Dedifferentiated amniotic fluid mesenchymal stem cell (primary cell): ENCODE results near the gene TLE2.
"Not testable (repeated sequence)": the region's sequence is repeated elsewhere in the genome, so short reads cannot be mapped to it uniquely, and the experiment has no call there.

ENCODE experiments used
- DNase-seq: peaks from one replicate; pipeline ENCODE4 v3.0.0-alpha.2; 2016; ENCODE audit errors: extremely low spot score

TLE2 gene

DNA sequence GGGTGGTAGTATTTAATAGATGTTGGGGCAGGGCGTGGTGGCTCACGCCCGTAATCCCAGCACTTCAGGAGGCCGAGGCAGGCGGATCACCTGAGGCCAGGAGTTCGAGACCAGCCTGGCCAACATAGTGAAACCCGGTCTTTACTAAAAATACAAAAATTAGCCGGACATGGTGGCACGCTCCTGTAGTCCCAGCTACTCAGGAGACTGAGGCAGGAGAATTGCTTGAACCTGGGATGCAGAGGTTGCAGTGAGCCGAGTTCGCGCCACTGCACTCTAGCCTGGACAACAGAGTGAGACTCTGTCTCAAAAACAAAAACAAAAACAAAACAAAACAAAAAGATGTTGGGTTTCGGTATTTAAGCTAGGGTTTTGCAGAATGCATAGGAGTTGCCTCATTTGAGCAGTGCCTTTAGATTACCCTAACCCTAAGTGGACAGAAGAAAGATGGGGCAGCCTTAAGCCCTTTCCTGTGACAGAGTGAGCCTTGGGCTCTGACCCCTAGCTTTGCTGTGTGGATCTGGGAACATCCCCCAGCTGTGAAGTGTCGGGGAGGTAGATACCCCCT lies 8.0 kb upstream of the TLE2 start:
- DNase-seq: not testable (repeated sequence)

DNA sequence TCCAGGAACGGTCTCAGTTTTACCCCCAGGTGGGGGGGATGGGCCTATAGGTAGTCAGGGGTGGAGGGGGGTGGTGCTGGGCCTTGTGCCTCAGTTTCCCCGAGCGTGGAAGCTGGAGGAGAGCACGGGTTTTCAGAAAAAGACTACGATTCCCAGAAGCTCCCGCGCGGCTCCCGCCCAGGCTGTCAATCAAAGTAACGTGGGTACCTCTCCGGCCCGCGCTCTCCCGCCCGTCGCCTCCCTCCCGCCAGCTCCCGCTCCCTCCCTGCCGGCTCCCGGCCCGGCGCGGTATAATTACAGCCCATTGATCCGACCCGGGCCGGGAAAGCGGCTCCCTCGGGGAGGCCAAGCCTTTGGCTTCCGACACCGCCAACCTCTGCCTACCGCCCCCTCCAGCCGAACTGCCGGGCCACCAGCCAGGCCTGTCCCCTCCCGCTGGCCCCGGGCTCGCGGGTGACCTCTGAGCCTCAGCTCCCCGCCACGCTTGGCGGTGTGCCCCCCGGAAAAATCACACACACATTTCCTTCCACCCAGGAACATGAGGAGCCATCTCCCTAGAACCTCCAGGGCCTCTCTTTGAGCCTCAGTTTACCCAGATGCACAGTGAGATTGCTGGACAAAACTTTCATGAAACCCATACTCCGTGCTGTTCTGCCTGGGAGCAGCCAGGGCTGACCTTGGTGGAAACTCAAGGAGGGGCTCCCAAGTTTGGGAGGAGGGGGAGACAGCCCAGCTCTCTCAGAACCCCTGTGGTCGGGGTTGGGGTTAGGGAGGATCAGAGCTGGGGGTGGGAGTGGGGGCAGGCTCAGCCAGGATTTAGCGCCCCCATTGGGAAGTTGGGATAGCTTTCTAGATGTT lies 7.3 kb upstream of the TLE2 start:
- peak; percentile 90 for DNase-seq

DNA sequence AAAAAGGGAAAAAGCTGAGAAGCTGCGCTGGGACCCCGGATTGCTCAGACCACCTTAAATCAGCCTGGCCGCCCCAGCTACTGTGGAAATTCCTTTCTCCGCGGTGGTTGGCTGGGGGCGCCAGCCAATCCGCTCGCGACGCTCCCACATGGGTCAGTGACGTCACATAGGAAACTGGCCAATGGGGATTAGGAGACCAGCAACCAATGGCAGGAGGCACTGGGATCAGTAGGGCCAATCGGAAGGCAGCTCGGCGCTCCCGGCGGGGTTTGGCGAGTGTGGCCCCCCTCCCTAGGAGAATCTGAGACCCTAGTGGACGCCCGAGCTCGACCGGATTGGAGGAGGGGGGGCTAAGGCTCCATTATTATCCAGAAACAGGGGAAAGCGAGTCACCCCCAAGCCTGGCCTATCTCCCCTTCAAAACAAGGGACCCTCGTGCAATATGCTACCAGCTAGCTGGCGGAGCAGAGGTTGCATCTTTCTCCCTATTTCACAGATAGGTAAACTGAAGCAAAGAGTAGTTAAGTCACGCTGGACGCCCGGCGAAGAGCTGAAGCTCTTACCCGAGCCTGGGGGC lies 6.5 kb upstream of the TLE2 start:
- DNase-seq: peak; percentile 99

DNA sequence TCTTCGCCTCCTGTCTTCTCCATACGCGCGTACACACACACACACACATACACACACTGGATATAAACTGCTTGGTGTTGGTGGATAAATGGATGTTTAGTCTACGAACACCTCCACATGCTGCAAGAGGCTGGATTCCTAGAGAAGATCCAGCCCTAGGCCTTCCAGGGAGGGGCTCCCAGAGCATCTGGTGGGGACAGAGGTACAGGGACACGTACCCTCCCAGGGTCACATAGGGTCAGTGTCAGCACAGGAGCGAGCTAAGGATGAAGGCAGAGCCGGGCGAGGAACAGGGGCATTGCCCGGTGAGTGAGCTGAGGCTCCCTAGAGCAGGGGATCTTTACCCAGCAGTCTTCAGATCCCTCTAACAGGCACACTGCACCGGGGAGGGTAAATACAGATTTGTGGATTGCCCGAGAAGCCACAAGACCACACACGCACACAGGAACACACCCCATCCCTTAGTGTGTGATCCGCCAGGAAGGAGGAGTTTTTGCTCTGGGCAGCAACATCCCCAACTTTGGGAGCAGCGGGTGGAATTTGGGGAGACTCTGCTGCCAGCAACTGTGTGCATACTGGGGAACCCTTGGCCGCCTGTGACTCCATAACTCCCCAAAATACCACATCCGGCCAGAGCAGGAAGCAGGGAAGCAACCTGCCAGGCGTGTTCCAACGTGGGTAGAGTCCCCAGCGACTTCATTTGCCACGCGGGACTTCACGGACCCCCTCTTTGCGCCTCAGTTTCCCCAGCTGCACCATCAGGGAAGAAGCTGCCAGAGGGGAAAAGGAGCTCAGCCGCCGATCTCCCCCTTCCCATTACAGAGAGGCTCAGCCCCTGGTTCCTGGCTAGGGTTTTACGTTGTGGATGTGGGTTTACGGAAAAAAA lies 5.8 kb upstream of the TLE2 start:
- DNase-seq: no peak

DNA sequence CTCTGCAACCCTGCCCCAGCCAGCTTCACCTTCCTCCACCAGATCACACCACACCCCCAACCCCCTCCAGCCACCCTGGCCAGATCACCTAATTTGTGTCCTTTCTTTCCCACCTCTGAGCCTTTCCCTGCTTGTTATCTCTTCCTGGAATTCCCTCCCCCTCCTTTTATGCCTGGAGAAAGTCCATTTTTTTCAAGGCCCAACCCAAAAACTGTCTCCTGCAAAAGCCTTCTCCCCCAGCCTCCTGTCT lies 5.3 kb upstream of the TLE2 start:
- no peak for DNase-seq

DNA sequence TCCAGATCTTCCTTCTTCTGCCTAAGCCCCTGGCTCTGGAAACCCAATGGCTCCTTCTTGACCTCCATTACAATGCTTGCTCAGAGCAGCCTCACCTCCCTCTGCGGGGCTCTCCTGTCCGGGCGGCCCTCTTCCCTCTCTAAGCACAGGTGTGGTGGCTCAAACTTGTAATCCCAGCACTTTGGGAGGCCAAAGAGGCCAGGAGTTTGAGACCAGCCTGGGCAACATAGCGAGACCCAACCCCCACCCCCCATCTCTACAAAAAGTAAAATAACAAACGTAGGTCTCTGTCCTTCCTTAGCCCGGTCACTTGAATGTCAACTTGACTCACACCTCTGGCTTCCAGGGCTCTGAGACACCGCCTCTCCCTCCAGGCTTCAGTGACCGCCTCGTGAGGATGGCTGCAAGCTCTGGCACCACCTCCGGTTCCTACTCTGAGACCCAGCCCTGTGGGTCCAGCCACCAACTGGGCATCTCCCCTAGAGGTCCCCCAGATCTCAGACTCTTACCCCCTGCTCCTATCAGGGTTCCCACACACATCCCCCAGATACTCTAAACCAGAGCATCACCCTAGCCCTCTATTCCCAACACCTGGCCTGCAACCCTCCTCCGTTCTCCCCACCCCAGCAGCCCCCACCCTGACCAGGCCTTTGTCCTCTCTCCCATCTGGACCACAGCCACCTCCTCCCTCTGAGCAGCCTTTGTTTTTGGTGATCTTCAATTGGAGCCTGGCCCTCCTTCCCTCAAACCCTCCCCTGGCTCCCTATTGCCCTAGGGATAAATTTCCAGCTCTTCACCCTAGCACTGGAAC lies 4.7 kb upstream of the TLE2 start:
- DNase-seq: no peak

DNA sequence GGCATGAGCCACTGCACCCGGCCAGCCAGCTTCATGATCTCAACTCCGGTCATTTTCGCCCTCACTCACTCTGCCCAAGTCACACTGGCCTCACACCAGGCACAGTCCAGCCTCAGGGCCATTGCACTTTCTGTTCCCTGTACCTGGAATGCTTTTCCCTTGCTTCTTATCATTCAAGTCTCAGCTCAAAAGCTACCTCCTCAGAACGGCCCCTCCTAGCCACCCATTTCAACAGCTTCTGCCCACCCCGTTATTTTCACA lies 2.5 kb upstream of the TLE2 start:
- no peak for DNase-seq

DNA sequence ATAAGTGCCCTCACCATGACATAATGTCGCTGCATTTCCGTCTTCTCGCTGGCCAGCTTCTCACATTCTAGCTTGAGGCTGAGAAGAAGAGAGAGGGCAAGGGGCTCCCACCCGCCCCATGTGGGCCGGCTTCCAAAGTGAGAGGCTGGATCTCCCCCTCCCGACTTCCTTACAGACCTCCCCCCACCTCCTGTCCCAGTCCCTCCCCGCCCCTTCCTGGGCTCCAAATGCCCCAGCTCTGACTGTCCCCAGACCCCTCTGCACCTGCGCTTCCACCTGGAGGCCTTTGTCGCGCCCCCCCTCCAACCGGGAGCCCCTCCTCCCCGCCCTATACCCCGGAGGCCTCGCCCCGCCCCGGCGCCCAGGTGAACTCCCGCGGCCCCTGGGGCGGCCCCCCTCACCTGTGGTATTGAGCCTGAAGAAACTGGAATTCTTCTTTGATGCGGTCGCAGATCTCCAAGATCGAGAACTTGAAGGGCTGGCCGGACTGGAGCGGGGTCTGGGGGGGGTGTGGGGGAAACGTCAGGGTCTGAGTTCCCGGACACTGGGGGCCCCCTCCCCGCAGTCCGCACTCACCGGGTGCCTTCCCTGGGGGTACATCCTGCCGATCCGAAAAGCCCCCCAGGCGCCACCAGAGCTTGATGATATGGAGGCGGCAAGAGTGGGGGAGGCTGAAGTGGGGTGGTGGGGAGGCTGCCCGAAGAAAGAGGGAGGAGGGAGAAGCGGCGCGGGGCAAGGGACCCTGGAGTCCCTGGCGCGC lies 595 bp downstream of the TLE2 start:
- no peak for DNase-seq

DNA sequence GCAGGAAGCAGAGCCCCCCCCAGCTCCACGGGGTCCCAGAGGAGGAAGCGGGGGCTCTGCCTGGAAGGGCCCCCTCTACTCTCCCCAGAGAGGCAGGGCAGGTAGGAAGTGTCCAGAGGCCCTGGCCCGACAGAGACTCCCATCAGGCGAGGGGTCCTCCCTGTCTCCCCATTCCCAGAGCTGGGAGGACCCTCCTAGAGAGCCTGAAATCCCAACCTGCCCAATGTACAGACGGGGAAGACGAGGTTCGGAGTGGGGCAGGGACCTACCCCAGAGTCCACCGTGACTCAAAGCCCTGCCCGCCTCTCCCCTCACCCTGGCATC lies 1.1 kb downstream of the TLE2 start:
- DNase-seq: no peak

DNA sequence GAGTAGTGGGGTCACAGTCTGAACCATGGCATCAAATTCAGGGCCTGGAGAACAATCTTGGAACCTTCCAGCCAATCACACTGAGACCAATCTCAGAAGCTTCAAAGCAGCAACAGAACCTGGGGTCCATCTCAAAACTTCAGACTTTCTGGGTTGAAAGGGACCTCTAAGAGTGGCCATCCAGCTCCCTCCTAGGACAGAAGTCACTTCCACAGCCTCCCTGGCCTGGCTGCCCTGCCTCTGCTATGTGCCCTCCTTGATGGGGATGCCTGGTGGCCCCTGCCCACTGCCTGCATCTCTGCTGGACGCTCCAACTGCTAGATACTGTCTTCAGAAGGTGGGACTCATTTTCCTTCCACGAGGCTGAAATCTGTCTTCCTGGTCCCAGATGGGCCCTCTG lies 1.8 kb downstream of the TLE2 start:
- DNase-seq: no peak

DNA sequence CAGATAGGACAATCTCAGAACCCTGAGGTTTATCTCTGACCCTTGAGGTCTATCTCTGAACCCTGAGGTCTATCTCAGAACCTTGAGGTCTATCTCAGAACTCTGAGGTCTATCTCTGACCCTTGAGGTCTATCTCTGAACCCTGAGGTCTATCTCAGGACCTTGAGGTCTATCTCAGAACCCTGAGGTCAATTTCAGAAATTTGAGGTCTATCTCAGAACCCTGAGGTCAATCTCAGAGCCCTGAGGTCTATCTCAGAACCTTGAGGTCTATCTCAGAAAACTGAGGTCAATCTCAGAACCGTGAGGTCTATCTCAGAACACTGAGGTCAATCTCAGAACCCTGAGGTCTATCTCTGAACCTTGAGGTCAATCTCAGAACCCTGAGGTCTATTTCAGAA lies 2.3 kb downstream of the TLE2 start:
- DNase-seq: no peak

DNA sequence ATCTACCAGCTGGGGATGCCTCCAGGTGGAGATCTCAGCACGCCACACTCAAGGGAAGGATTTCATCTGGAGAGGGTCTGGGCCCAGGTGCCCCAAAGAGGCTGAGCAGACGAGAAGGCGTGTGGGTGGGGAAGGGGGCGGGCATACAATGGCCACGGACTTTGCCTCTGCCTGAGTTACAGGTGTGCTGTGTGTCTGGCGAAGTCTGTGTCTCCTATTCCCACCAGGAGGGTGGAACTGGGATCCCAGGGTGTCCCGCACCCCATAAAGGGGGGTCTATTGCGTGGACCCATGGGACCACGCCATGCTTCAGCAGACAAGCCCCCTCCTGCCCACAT lies 3.6 kb downstream of the TLE2 start:
- DNase-seq: no peak

DNA sequence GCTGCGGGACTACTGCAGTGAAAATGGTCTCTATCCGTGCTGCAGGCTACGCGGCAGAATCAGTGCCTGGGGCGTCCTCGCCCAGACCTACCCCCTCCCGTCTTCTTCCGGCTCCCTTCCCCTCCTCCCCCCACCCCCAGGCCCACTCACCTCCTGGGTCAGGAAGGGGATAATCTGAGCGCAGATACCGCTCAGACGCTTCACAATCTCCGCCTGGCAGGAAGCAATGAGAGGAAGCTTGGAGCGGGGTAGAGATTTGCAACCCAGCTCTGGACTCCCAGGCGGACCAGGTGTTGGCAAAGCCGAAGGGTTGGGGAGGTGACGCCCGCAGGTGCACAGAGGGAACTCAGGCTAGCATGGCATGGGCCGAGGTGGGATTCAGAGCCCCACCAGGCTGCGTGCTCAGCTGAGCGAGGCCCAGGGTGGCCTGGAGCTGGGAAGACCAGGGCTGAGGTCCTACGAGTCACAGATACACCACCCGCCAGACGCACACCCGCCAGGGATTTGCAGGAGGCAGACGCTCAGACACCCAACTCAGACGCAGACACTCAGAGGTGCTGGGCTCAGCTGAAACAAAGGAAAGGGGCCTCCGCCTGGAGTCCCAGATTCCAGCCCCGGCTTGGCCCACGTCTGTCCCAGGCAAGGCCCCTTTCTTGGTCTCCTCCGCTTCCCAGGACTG lies 4.1 kb downstream of the TLE2 start:
- DNase-seq: no peak

DNA sequence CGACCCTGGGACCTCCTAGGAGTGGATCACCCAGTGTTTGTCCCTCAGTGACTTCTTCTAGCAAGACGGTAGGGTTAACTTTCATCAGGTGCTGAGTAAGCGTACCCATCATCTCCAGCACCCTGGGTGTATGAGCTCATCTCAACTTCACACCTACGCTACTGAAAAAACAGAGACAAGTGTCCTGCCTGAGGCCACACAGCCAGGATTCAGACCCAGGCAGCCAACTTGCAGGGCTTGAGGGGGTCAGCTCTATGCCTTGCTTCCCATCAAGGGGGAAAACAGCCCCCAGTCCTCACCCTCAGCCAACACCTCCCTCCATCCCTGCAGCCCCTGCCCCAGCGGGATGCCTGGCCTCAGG lies 4.6 kb downstream of the TLE2 start:
- no peak for DNase-seq

DNA sequence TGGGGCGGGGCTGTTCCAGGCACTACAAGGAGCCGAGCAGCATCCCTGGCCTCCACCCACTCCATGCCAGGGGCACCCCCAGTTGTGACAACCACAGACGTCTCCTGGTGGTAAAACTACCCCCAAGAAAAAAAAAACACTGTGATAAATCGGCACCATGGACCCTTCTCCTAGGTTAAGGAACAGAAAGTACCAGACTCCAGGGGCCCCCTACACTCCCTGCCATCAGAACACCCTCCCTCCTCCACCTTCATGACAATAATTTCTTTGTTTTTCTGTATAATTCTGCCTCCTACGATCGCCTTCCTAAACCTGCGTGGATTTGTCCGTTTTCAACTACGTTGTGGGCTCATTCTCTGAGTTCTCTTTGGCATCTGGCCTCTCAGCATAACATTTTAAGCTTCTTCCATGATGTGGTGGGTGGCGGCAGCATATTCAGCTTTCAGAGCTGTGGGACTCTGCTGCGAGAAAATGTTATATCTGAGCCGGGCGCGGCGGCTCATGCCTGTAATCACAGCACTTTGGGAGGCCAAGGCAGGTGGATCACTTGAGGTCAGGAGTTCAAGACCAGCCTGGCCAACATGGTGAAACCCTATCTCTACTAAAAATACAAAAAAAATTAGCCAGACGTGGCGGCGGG lies 8.6 kb downstream of the TLE2 start:
- no peak for DNase-seq

DNA sequence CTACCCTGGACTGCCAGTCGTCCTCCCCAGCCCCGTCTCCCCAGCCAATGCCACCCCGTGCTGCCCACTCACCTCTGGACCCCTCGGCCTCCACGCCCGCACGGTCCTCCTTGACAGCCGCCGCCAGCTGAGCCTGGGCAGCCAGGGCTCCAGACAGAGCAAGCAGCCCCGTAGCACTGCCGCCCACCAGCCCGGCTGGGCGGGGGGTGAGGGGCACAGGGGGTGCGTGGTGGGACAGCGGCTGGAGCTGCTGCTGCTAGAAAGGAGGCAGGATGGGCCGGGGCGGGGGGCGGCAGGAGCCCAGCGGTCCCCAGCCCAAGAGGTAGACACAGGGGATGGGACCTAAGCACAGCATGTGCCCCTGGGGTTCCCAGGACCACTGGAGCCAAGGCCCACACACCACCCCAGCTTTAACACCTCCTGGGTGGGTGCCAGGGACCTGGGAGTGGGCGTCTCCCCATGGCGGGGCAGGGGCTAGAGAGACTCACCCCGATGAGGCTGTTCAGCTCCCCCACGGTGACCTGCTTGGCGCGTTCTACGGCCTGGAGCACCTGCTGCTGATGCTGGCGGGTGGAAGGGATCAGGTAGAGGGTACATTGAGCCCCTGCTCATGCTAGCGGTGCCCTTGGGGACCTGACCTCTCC lies 9.7 kb downstream of the TLE2 start:
- DNase-seq: no peak

DNA sequence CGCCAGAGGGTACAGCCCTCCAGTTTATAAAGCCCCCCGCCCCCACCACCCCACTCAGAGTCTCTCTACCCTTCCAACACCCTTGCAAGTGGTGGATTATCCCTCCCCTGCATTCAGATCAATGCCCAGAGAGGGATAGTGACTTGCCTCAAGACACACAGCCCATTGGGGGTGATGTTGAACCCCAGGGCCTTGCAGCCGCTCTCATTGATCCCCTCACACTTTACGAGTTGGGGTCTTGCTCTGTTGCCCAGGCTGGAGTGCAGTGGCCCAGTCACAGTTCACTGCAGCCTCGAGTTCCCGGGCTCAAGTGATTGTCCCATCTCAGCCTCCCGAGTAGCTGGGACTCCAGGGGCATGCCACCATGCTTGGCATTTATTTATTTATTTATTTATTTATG lies 11.2 kb downstream of the TLE2 start:
- no peak for DNase-seq

DNA sequence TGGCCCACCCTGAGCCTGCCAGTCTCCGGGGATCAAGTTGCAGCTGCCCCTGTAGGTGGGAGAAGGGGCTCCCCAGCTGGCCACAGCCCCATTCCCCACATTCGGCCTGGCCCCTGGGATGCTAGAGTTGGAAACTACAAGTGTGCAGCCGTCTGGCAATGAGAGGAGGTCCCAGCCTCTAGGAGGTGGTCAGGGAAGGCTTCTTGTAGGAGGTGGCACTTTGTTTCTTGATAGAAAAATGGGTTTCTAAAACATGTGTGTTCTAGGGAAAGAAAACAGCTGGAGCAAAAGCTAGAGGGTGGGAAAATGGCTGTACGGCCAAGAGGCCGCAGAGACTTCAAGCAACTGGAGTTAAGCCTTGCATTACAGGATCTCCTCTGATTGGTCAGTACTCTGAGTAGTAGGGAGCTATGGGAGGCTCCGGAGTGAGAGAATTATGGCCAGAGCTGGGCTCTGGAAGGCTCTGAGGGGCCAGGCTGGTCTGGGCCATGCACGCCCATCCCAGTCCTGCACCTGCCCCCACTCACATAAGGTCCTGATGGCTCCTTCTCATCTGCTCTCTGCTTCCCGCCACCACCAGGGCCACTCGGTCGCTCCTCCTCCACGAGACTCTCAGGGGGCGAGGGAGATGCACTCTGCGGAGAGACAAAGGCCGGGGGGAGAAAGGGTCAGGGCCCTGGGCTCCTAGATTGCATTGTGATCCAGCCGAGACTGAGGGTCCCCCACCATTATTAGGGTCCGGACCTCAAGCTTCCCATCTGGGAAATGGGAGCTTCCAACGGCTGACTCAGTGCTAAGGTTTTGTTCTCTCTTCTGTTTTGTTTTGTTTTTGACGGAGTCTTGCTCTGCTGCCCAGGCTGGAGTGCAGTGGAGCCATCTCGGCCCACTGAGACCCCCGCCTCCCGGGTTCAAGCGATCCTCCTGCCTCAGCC lies 13.7 kb downstream of the TLE2 start:
- no peak for DNase-seq

DNA sequence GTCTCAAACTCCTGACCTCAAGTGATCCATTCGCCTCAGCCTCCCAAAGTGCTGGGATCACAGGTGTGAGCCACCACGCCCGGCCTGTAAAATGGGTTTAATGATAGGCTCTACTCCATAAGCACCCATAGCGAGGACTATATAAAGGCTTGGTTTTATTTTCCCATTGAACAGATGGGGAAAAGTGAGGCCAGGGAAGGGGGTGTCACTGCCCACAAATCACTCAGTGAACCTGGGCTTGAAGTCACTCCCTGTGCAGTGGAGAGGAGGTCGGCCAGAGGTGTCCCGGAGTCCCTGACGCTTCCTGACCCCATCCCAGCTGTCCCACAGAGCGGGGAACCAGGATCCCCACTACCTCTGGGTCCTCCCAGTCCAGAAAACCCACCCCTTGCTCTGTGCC lies 14.9 kb downstream of the TLE2 start:
- DNase-seq: no peak
